Spleen (tissue), 11 donors: Measurements from ENCODE around the gene FAM53B. TPM values are rescaled to one million over a fixed set of nuclear protein-coding genes. Genes with fewer than 3 reads are reported as not detected.

Source experiments
- DNase-seq: peaks from one replicate; pipeline ENCODE4 v3.0.0-alpha.2; 2020
- H3K27ac ChIP-seq, 8 donors: fragments of 200-600 bp; sonication (generic) in 7 of 8; 1 replicate in 4 of 8; 2 replicates in 4 of 8; pipeline versions ENCODE4 v1.5.0 to v1.8.0; 2016 to 2021; ENCODE audit warnings: inconsistent platforms in 4 of 8, mild to moderate bottlenecking in 4 of 8, moderate library complexity in 1 of 8
- H3K27me3 ChIP-seq, 7 donors: fragments of 200-600 bp; sonication (generic) in 6 of 7; replicated peaks in 1 of 7; 1 replicate in 4 of 7; 2 replicates in 3 of 7; pipeline versions ENCODE4 v1.5.0 to v1.8.0; 2016 to 2021; ENCODE audit warnings: inconsistent platforms in 3 of 7, mild to moderate bottlenecking in 1 of 7
- H3K36me3 ChIP-seq, 6 donors: fragments of 200-600 bp; sonication (generic) in 5 of 6; 1 replicate in 4 of 6; 2 replicates in 2 of 6; pipeline versions ENCODE4 v1.5.0 to v1.8.0; 2016 to 2021; ENCODE audit warnings: inconsistent platforms in 2 of 6
- H3K4me1 ChIP-seq, 6 donors: fragments of 200-600 bp; sonication (generic) in 5 of 6; 1 replicate in 3 of 6; 2 replicates in 3 of 6; pipeline versions ENCODE4 v1.5.0 to v1.8.0; 2016 to 2021; ENCODE audit warnings: inconsistent platforms in 3 of 6
- H3K4me3 ChIP-seq, 8 donors: fragments of 200-600 bp; sonication (generic) in 7 of 8; 1 replicate in 4 of 8; 2 replicates in 4 of 8; pipeline versions ENCODE4 v1.5.0 to v1.8.0; 2016 to 2021; ENCODE audit warnings: inconsistent platforms in 4 of 8, mild to moderate bottlenecking in 4 of 8, moderate library complexity in 2 of 8
- H3K9me3 ChIP-seq, 8 donors: fragments of 200-600 bp; sonication (generic) in 7 of 8; 1 replicate in 4 of 8; 2 replicates in 4 of 8; pipeline versions ENCODE4 v1.5.0 to v1.8.0; 2016 to 2021; ENCODE audit warnings: inconsistent platforms in 4 of 8
- POLR2A ChIP-seq, 3 donors: fragments of 450-650 bp; IDR thresholded peaks; one replicate each; pipeline ENCODE4 v1.5.1; 2017; ENCODE audit warnings: antibody characterized with exemption in 3 of 3, mild to moderate bottlenecking in 1 of 3
- POLR2AphosphoS5 ChIP-seq, 3 donors: sonication (generic); formaldehyde crosslinking; IDR thresholded peaks; one replicate each; pipeline ENCODE4 v1.5.1; 2017; ENCODE audit warnings: antibody characterized with exemption in 3 of 3
- WGBS, 5 donors: extraction: QIAGEN DNeasy Blood & Tissue Kit in 3 of 5; methylation state at CpG; one replicate each; pipeline versions ENCODE4 v1.1.5 to v1.1.7; 2013 to 2018; 5-methylcytosine and 5-hydroxymethylcytosine counted together
- intact Hi-C: fragments of 100-400 bp; cut with DNase I; formaldehyde crosslinking; loops from one replicate; pipeline ENCODE4 v1.15.0; 2023; ENCODE audit warnings: low total_unique reads
- polyA plus RNA-seq, 3 donors: library from polyadenylated mRNA; stranded (reverse); fragments of 200-250 nt; gene quantifications; one replicate each; pipeline ENCODE4 v1.2.1, GENCODE V29; 2013
- total RNA-seq, 7 donors: library from RNA; depleted of rRNA in 3 of 7; stranded (reverse); fragments of >200 nt in 3 of 7; fragmentation: NEBNext Ultra II Directional in 4 of 7; extraction: Animal tissue kit (Norgen Biotek cat#: 25700) in 4 of 7; gene quantifications; one replicate each; pipeline versions ENCODE4 v1.1.0 to v1.2.1, GENCODE V29; 2016 to 2021
- TF ChIP-seq, protein P1 (sequence below), 11 experiments: fragments of 200-600 bp in 7 of 11; fragments of 450-650 bp in 4 of 11; sonication (generic) in 4 of 11; IDR thresholded peaks in 8 of 11; conservative IDR thresholded peaks in 3 of 11; 1 replicate in 7 of 11; 2 replicates in 4 of 11; pipeline versions ENCODE4 v1.4.0 to v1.8.0; 2016 to 2021; ENCODE audit warnings: antibody characterized with exemption in 11 of 11, inconsistent platforms in 4 of 11, mild to moderate bottlenecking in 1 of 11
- donor health status: healthy with polysubstance abuse.
- donor health status: DM: no; HTN: no; CAD: no; lungs with moderate emphysema.
- donor health status: DM: no; HTN: no; CAD: no.
- donor health status: Bipolar disorder and iron deficiency.
- donor health status: healthy.
- donor health status: DM: no; HTN: no; CAD: no.
- donor health status: DM: yes; HTN: yes; CAD: no.

FAM53B gene
- total and polyA plus RNA-seq, 10 donors, result 13.3 to 94.0 (median 56.2) TPM

DNA sequence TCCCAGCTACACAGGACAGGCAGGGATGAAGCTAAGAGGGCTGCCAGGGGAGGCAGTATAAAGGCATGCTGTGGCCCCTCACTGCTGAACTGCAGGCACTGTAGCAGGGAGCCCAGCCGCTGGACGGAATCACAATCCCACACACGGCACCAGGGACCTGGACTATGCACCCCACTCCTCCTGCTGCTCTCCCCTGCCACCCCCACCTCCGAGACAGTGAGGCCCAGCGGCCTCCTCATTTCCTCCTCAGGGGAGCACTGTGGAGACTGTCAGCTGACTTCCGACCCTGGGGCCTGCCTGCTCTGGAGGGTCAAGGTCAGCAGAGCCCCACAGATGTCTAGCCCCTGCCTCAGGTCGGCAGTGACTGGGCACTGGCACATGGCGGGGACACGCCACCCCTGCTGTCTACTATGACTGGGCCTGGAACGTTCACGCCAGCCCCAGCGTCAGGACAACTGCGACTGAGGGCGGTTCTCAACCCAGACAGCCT lies 92.7 kb downstream of the FAM53B start:
- Histone ChIP-seq H3K4me1 (peaks cover 78 to 100% (median 100%) of the 10 kb centered on the region in 6 donors), H3K4me3 (peak overlapping the region in 1 of 8 donors; percentile 58), H3K27ac (peak overlapping the region; percentile 42 to 97 (median 90)), H3K36me3 (peaks cover 0 to 44% (median 0%) of the 10 kb centered on the region in 6 donors), H3K9me3 (no peaks in the 10 kb centered on the region), H3K27me3 (no peaks in the 10 kb centered on the region)
- intact Hi-C loops, result no loop called here
- TF ChIP-seq POLR2A (IDR thresholded peaks at IDR 0.05) (no peak), POLR2AphosphoS5 (IDR thresholded peaks at IDR 0.05) (peak in 2 of 3 donors; percentile 26 to 51)
- TF ChIP-seq, protein P1, sequence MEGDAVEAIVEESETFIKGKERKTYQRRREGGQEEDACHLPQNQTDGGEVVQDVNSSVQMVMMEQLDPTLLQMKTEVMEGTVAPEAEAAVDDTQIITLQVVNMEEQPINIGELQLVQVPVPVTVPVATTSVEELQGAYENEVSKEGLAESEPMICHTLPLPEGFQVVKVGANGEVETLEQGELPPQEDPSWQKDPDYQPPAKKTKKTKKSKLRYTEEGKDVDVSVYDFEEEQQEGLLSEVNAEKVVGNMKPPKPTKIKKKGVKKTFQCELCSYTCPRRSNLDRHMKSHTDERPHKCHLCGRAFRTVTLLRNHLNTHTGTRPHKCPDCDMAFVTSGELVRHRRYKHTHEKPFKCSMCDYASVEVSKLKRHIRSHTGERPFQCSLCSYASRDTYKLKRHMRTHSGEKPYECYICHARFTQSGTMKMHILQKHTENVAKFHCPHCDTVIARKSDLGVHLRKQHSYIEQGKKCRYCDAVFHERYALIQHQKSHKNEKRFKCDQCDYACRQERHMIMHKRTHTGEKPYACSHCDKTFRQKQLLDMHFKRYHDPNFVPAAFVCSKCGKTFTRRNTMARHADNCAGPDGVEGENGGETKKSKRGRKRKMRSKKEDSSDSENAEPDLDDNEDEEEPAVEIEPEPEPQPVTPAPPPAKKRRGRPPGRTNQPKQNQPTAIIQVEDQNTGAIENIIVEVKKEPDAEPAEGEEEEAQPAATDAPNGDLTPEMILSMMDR (IDR thresholded peaks at IDR 0.05 in 8 of 11, conservative IDR thresholded peaks at IDR 0.05 in 3 of 11), result no peak
- 58 to 80% (median 69%) methylated on average over 2 to 14 of the region's 14 CpGs for WGBS, 5 donors
- peak; percentile 83 for DNase-seq

DNA sequence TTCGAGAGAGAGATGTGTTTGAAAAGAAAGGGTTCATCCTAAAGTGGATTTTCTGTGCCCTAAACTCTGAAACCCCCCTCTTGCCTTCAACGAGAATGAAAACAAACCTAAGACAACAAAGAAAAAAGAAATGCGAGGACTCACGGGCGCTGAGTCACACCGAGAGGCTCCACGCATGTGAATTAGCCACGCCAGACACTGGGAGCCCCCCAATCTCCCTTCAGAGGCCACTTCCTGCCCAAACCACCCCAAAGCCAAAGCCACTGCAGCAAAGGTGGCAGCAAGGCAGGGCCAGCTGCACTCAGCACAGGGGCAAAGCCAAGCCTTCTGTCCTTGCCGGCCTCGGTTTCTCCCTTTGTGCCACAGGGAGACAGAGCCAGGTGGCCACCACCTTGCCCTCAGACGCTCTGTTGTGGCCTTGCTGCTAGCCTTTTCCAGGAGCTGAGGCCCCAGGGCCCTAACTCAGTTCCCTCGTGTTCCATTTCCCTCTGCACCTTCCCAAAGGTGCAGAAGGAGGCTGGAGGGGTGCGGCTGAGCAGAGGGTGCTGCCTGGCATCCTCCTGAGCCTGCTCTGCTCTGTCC lies 93.3 kb downstream of the FAM53B start:
- 33 to 51% (median 45%) methylated on average over 13 of the region's 13 CpGs for WGBS, 5 donors
- peaks cover 83 to 100% (median 100%) of the 10 kb centered on the region in 6 donors for H3K4me1 ChIP-seq
- TF ChIP-seq POLR2A (IDR thresholded peaks at IDR 0.05) (no peak), POLR2AphosphoS5 (IDR thresholded peaks at IDR 0.05) (peak; percentile 53 to 57 (median 55))
- DNase-seq, result peak; percentile 87
- no peaks in the 10 kb centered on the region for H3K9me3 ChIP-seq
- H3K27me3 ChIP-seq, result no peaks in the 10 kb centered on the region
- peak overlapping the region; percentile 42 to 97 (median 90) for H3K27ac ChIP-seq
- peaks cover 0 to 44% (median 0%) of the 10 kb centered on the region in 6 donors for H3K36me3 ChIP-seq
- intact Hi-C loops, result no loop called here
- peak overlapping the region in 1 of 8 donors; percentile 58 for H3K4me3 ChIP-seq

DNA sequence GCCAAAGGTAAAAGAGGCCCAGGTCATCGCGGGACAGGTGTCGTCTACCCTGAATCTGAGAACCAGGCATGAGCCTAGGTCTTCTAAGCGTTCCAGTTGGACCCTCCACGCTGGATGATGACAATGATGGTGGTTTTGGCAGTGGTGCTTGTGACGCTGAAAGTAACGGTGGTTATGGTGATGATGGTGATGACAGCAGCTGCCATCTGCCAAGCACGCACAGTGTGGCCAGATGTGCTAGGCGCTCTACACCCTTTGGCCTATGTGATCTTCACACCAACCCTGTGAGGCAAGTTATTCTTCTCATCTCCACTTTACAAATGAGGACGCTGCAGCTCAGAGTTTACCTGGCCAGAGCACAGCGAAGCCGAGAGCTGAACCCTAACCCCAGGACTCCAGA lies 93.9 kb downstream of the FAM53B start:
- 90 to 93% (median 90%) methylated on average over 12 of the region's 12 CpGs for WGBS, 5 donors
- H3K27ac ChIP-seq, result peak overlapping the region in 7 of 8 donors; percentile 53 to 97 (median 92)
- peaks cover 0 to 41% (median 0%) of the 10 kb centered on the region in 6 donors for H3K36me3 ChIP-seq
- peak; percentile 58 for DNase-seq
- H3K4me1 ChIP-seq, result peaks cover 85 to 100% (median 100%) of the 10 kb centered on the region in 6 donors
- peak overlapping the region in 1 of 8 donors; percentile 58 for H3K4me3 ChIP-seq
- TF ChIP-seq POLR2AphosphoS5 (IDR thresholded peaks at IDR 0.05) (peak in 1 of 3 donors; percentile 26), POLR2A (IDR thresholded peaks at IDR 0.05) (no peak)
- TF ChIP-seq, protein P1 (IDR thresholded peaks at IDR 0.05 in 8 of 11, conservative IDR thresholded peaks at IDR 0.05 in 3 of 11), result no peak
- H3K27me3 ChIP-seq, result no peaks in the 10 kb centered on the region
- no peaks in the 10 kb centered on the region for H3K9me3 ChIP-seq
- intact Hi-C loops, result no loop called here

DNA sequence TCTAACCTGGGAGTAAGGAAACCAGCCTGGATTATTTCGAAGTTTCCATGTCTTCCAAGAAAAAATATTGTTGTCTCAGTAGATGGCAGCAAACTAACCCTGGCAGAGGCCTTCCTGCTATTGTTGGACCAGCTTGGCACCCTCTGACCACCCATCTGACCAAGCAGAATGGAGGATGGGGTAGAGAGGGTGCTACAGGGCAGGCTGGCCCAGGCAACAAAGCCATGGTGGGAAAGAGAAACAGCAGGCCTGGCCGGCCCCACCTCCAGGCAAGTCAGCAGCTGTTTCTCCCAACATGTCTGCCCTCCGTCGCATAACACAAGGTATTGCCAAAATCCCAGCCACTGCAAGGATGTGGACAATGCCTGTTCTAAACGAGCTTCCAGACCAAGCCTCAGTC lies 95.0 kb downstream of the FAM53B start:
- no peaks in the 10 kb centered on the region for H3K9me3 ChIP-seq
- peak; percentile 72 for DNase-seq
- 34 to 56% (median 52%) methylated on average over 4 to 5 of the region's 5 CpGs for WGBS, 5 donors
- peak overlapping the region in 1 of 8 donors; percentile 58 for H3K4me3 ChIP-seq
- H3K27me3 ChIP-seq, result no peaks in the 10 kb centered on the region
- H3K27ac ChIP-seq, result peak overlapping the region; percentile 87 to 97 (median 92)
- H3K4me1 ChIP-seq, result peaks cover 82 to 100% (median 100%) of the 10 kb centered on the region in 6 donors
- intact Hi-C loops, result loop anchor here (10.0 kb wide), 1 partner anchor 96 kb away; the partner anchor contains the start of gene FAM53B
- TF ChIP-seq POLR2A (IDR thresholded peaks at IDR 0.05), result no peak
- TF ChIP-seq POLR2AphosphoS5 (IDR thresholded peaks at IDR 0.05), result no peak
- TF ChIP-seq, protein P1 (IDR thresholded peaks at IDR 0.05 in 8 of 11, conservative IDR thresholded peaks at IDR 0.05 in 3 of 11), result no peak
- peaks cover 0 to 30% (median 0%) of the 10 kb centered on the region in 6 donors for H3K36me3 ChIP-seq
